ENCODE data around the gene SMARCAL1.

SMARCAL1 gene

DNA sequence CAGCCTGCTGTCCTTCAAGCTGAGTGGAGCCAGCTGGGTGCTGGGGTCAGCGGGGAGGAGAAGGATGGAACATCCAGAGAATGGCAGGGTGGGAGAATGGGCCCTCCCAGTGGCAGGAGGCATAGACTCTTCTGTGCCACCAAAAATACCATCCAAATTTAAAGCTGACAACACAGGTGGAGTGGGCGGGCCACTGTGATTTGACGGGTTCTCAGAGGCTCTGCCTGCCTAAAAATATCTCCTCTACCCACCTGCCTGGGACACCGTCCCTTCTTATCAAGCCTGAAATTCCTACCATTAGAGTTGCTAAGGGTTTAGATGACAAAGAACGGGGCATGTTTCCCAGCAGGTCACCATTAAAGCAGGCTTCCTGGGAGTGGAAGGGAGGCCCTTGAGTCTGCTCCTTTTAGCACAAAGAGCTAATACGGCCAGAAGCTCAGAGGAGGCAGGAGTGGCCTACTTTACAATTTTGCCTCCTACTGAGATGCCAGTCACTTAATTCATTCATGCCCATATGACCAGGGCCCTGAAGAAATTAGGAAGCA is 20.2 kb upstream of the SMARCAL1 start:
- in situ Hi-C loops (cut with MboI; ENCODE audit: low sequenced_read_pairs): no loop called here

DNA sequence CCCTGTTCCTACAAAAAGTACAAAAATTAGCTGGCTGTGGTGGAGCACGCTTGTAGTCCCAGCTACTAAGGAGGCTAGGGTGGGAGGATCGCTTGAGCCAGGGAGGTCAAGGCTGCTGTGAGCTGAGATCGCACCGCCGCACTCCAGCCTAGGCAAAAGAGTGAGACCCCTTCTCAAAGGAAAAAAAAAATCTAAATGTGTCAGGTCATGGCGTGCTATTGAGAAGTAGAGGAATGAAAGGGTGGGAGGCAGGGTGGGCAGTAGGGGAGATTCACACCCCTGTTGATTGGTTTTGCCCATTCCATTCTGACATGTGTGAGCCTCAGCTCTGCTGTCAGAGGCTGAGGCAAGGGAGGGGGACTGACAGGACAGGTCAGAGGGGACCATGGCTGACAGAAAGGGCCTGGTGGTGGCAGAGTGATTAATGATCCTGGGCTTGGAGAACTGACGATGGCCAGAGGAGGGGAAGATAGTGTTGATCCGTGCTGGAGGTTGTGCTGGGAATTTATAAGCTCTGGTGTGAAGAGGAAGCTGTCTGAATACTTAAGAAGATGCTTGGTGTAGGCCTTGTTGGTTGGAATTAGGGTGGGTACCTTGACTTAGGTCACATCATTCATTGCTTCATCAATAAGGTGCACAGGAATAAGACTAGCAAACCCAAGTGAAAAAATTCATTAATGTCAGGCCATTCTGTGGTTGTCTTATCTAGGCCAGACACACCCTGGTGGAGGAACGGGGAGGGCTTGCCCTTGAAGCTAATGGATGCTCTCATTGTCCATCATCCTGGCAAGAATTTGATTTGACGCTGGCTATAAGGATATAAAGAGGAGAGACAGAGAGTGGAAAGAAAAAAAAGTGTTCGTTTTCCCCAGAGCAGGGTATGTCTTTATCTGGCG is 19.1 kb upstream of the SMARCAL1 start:
- in situ Hi-C loops (cut with MboI; ENCODE audit: low sequenced_read_pairs): no loop called here

DNA sequence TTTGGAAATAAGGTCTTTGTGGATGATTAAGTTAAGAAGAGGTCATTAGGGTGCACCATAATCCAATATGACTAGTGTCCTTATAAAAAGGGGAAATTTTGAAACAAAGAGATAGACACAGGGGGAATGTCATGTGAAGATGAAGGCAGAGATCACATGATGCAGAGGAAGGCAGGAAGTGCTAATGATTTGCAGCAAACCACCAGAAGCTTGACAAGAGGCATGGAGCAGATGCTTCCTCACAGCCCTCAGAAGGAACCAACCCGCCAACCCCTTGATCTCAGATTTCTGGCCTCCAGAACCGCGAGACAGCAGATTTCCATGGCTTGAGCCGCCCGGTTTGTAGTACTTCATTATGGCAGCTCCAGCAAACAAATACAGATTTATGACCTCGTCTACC is 17.4 kb upstream of the SMARCAL1 start:
- in situ Hi-C loops (cut with MboI; ENCODE audit: low sequenced_read_pairs): no loop called here

DNA sequence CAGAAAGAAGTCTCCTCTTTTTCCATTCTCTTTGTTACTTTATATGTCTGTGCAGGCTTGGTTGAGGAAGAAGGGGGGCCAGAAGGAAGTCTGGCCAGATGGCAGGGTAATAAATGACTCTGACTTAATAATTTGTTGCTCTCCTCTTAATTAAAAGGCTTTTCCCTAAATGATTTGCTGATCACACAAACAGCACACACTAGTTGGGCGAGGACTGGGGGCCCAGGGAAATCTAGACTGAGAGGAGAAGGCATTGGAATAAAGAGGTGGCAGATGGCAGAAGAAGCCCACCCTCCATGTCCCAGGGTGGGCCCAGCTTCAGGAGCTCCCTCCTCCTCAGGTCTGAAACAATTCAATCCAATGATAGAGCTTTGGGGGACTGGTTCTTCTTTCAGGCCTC is 12.7 kb upstream of the SMARCAL1 start:
- in situ Hi-C loops (cut with MboI; ENCODE audit: low sequenced_read_pairs): no loop called here

DNA sequence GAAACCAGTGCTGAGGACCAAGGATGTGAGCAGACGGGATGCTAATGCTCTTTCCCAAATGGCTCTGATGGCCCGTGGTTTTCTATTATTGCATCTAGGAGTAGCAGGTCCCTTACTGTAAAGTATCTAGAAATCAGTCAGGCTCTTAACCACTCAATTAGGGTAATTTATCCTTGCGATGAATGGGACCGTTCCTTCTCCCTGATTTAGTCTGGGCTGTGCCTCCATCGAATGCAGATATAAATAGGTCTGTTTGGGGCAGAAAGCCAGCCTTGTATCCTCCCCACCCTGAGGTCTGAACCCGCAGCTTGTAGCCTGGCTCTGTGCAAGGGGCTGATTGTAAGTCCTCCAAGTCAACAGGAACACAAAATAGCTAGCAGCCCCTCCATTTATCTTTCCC is 9.5 kb upstream of the SMARCAL1 start:
- in situ Hi-C loops (cut with MboI; ENCODE audit: low sequenced_read_pairs): no loop called here

DNA sequence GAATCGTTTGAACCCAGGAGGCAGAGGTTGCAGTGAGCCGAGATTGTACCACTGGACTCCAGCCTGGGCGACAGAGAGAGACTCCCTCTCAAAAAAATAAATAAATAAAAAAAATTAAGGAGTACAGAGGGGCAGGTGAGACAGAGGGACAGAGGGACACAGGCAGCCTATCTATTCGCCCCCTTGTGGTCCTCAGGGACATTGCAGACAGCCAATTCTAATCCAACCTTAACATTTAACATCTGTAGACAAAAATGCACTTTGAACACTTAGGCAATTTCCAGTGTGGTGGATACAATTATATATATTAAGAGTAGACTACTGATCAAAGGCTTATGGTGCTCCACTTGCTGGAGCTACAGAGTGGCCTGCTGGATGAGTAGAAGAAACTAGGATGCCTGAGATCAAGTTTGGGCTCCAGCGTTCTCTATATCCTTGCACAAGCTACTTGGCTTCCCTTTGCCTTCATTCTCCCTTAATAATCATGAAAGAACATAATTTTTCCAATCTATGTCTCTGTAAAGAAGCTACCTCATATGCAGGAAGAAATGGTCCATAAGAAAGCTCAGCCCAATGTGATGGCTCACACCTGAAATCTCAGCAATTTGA is 8.2 kb upstream of the SMARCAL1 start:
- in situ Hi-C loops (cut with MboI; ENCODE audit: low sequenced_read_pairs): no loop called here

DNA sequence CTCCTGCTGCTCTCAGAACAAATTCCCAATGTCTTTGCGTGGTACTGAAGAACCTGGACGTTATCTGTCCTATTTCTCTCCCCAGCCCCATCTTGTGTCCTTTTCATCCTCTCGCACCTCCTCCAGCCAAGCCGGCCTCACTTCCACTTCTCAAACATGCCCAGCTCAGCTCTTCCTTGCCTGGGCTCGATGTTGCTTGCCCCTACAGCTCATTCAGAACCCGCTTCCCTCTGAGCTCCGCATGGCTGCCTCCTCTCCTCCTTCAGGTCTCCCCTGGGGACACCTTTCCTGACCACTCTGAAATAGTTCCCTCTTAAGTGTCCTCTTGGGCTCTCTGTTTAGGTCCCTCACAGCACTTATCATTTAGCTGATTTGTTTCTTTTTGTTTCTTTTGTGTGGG is 6.7 kb upstream of the SMARCAL1 start:
- in situ Hi-C loops (cut with MboI; ENCODE audit: low sequenced_read_pairs): no loop called here

DNA sequence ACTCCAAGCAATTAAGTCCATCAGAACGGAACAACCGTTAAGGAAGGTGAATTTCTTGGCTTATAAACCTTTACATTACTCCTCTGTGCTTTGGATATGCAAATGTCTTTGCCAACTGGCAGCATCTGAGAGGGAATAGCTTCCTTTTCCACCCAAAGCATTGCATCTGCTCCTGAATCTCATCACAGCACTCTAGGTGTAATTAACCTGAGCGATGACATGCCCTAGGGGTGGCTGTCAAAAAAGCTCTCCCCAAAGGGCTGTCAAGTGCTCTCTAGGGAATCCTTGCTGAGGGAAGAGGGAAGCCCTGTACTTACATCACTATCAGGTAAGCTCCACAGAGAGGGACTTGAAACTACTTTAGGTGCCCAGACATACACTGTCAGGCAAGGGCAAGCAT is 5.5 kb upstream of the SMARCAL1 start:
- in situ Hi-C loops (cut with MboI; ENCODE audit: low sequenced_read_pairs): no loop called here

DNA sequence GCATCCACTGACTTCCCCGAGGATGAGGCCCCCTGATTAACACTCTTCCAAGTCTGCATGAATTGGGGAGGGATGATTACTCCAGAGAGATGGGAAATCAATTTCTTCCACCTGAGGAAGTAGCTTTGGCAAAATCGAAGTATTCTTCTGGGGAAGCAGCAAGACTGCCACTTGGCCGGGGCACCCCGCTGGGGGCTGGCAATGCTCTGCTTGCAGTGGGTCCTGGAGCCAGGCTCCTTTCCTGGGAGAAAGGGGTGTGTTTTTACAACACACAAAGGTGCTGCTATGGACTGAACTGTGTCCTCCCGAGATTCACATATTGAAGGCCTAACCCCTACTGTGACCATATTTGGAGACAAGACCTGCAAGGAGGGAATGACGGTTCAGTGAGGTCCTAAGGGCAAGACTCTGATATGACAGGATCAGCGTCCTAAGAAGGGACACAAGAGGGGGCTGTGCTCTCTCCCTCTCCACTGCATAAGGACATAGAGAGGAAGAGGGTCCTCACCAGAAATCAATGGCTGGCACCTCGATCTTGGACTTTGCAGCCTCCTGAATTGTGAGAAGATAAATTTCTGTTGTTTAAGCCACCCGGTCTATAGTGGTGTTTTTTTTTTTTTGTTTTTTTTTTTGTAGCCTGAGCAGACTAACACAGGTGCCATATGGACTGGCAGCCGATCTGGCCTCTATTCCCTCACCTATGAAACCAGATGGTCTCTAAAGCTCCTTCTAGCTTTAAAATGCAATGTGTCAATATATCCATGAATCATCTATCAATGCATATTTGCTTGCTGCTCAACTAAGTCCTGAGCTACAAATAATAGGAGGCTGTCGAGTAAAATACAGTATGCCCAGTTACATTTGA is 3.6 kb upstream of the SMARCAL1 start:
- in situ Hi-C loops (cut with MboI; ENCODE audit: low sequenced_read_pairs): no loop called here

DNA sequence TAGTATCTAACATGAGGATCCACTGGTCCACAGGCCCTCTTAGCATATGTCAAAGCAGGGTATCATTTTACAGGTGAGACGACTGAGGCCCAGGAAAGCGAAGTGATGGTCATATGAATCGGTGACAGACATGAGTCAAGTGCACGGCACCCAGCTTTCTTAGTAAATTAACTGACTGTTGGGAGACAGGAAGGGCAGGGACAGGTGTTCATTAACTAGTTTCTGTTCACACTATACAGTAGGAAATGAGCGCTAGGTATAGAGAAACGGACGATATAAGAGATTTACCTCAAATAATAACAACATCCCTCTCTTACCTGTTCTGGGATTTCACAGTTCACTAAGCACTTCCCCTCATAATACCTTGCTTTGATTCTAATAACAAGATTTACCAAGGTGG is 1.7 kb upstream of the SMARCAL1 start:
- in situ Hi-C loops (cut with MboI; ENCODE audit: low sequenced_read_pairs): no loop called here

DNA sequence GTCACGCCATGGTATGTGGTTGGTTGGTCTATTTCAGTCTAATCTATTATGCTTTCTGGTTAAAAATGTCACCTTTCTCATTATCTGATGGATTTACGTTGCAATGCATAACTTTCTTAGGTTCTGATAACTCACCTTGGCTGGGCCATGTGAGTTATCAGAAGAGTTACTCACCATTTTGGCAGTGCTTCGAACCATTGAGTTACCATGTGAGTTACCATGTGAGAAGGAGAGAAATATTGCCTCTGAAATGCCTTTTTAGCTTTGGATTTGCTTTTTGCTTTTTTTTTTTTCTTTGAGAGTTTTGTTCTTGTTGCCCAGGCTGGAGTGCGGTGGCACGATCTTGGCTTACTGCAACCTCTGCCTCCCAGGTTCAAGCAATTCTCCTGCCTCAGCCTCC is 1.6 kb downstream of the SMARCAL1 start:
- in situ Hi-C loops (cut with MboI; ENCODE audit: low sequenced_read_pairs): no loop called here

DNA sequence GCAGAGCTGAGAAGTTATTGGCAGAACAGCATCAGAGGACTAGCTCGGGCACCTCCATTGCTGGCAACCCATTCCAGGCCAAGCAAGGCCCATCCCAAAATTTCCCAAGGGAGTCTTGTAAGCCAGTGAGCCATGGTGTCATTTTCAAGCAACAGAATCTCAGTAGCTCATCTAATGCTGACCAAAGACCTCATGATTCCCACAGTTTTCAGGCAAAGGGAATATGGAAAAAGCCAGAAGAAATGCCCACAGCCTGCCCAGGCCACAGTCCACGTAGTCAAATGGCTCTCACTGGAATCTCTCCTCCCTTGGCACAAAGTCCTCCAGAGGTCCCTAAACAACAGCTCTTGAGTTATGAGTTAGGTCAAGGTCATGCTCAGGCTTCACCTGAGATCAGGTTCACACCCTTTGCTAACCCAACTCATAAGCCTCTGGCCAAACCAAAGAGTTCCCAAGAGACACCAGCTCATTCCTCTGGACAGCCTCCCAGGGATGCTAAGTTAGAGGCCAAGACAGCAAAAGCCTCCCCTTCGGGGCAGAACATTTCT is 2.6 kb downstream of the SMARCAL1 start:
- in situ Hi-C loops (cut with MboI; ENCODE audit: low sequenced_read_pairs): no loop called here

DNA sequence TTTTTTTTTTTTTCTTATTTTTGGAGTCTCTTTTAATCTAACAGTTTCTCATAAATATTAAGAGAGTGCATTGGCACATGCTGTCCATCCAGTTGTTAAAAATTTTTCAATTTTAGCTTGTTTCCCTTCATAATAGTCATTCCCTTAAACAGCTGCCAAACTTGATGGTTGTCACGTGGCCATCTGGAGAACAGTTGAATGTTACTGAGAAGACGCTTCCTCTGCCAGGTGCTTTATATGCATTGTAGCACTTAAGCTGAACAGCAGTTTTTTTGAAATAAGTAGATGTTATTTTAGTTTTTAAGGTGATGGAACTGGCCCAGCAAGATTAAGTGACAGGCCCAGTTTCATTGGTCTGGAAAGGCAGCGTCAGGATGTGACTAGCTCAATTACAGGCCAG is 3.3 kb downstream of the SMARCAL1 start:
- in situ Hi-C loops (cut with MboI; ENCODE audit: low sequenced_read_pairs): no loop called here

DNA sequence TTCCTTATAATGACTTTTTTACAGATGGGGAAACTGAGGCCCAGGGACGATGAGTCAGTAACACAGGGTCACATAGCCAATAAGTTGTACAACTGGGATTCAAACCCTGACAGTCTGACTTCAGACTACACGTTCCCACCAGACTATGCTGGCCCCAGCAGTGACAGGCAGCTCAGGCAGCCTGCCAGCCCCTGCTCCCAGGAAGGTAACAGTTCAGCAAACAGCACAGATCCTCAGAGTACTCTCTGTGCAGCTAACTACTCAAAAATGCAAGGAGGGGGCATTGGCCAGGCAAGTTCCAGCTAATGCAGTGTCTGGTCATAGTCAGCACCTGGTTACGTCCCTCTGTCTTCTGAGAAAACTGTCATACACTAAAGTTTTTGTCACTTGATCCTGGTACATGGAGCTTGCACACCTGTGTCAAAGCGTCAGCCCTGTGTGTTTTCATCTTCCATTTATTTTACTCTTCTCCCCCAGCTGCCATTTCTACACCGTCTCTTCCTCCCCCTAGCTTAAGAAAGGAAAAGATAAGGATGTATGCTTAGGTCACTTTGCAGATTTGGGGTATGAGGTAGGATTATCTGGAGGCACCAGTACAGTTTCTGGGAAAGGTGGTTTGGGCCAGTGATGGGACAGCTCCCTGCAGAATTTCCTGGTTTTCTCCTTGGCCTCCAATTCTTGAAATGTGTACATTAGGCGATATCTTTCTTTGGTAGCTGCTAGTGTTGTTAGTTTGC is 4.5 kb downstream of the SMARCAL1 start:
- in situ Hi-C loops (cut with MboI; ENCODE audit: low sequenced_read_pairs): no loop called here

DNA sequence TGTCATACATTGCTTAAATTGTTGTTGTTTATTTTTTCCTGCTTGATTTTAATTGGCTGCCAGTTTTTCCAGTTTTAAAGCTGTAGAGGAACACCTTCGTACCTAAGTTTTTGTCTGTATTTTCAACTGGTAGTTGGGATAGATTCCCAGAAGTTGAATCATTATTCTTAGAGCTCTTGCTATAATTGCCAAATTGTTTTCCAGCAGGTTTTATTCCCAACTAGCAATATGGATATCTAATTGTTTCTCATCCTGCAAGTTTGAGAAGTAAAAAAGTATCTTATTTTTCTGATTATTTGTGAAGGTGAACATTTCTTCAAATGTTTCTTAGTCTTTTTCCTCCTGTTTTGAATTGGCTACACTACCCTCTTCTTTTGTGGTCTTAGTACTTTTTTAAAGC is 6.7 kb downstream of the SMARCAL1 start:
- in situ Hi-C loops (cut with MboI; ENCODE audit: low sequenced_read_pairs): no loop called here

DNA sequence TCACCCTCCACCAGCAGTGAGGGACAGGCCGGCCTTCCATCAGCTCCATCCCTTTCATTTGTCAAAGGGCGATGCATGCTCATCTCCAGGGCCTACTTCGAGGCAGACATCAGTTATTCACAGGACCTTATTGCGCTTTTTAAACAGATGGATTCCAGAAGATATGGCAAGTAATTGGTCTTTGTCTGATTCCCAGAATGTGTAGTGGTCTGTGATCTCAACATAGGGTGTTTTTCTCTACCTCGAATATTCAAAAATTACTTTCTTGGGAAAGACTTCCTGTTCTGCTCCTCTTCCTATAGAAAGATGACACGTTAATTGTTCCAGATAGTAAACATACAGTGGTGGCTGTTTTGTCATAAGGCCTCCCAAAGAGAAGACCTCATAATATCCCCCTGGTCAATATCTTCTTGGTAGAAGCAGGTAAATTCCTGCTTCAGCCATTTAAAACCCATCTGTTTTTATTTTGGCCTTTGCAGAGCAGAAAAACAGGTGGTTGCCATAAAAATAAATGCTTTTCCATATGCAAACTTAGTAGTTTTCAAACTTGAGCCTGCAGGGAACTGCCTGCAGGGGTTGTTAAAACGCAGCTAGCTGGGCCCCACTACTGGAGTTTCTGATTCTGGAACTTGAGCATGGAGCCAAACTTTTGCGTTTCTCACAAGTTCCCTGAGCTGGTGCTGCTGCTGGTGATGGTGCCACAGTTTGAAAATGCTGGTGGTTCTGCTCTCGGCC is 8.2 kb downstream of the SMARCAL1 start:
- in situ Hi-C loops (cut with MboI; ENCODE audit: low sequenced_read_pairs): no loop called here

DNA sequence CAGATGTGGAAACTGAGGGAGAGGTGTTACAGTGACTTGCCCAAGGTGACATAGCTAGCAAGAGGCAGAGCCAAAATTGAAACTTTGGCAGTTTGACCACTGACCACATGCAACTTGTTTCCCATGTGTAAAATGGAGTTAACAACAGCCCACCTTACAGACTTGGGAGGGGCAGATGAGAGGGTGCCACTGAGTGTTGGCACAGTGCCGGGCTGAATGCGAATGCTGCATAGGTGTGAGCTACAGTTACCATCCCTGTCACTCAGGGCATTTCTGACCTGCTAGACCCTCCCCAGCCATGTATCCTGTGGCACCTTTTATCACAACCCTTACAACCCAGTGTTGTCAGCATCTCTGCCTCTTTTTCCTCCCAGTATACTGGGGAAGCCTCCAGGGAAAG is 10.8 kb downstream of the SMARCAL1 start:
- in situ Hi-C loops (cut with MboI; ENCODE audit: low sequenced_read_pairs): no loop called here

DNA sequence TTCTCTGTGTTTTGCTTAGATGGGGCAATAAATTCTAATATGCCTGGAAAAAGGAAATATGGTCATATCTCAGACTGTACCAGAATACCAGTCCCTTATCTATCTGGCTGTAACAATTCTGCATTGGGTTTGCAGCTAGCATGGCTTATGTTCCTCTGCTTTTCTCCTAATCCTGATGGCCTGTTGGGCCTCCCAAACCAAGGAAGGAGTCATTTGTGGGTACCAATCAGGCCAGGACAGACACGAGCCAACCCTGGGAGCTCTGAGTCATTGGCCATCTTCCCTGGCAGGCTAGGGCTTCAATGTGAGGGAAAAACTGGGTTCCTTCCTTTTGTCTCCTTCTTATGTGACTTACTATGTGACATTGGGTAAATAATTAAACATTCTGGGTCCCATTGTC is 12.0 kb downstream of the SMARCAL1 start:
- in situ Hi-C loops (cut with MboI; ENCODE audit: low sequenced_read_pairs): no loop called here

DNA sequence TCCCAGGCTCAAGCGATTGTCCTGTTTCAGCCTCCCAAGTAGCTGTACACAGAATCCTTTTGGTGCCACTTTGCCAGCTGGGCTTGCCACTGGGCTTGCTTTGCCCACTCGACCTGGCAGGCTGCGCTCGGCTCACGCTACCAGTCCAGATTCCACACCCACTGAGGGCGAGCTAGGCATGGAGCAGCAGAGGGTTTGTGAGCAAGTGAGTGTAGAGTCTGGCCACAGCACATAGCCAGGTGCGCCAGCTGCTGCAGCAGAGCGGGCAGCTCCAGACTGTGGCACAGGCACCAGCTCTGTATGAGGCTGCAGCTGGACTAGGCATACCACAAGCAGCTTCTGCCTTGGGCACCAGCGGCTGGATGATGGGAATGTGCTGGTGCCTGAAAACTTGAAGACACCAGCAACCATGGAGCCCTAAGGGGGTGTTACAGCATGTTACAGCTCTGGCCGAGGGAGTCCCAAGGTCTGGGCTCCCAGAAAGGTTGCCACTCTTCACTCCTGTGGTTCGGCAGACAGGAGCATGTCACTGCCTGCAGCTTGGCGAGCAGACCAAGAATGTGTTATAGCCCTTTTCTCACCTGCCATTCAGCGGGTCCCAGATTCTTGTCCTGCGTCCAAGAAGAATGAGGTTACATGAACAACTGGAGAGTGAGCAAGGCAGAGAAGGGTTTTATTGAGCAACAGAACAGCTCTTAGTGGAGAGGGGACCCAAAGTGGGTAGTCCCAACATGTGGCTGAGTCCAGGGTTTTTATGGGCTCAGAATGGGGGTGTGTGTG is 12.9 kb downstream of the SMARCAL1 start:
- in situ Hi-C loops (cut with MboI; ENCODE audit: low sequenced_read_pairs): no loop called here
